Duodenal mucosa (tissue), 2 donors: ENCODE data around the gene TEX48.

ENCODE experiments used
- H3K27ac ChIP-seq: one replicate; pipeline ENCODE4 v1.7.0; 2013; ENCODE audit warnings: low read depth, low read length
- H3K27me3 ChIP-seq, 2 donors: one replicate each; pipeline ENCODE4 v1.7.0; 2013; ENCODE audit warnings: low read length in 2 of 2, control low read depth in 1 of 2; ENCODE audit not compliant: insufficient read depth in 2 of 2, control insufficient read depth in 1 of 2
- H3K36me3 ChIP-seq, 2 donors: one replicate each; pipeline ENCODE4 v1.7.0; 2013; ENCODE audit warnings: low read length in 2 of 2, control low read depth in 1 of 2; ENCODE audit not compliant: insufficient read depth in 2 of 2, control insufficient read depth in 1 of 2
- H3K4me1 ChIP-seq, 2 donors: one replicate each; pipeline ENCODE4 v1.7.0; 2013; ENCODE audit warnings: low read length in 2 of 2, control low read depth in 1 of 2; ENCODE audit not compliant: insufficient read depth in 2 of 2, control insufficient read depth in 1 of 2
- H3K4me3 ChIP-seq, 2 donors: one replicate each; pipeline ENCODE4 v1.7.0; 2013; ENCODE audit warnings: low read length in 2 of 2, low read depth in 1 of 2
- H3K9ac ChIP-seq, 2 donors: one replicate each; pipeline ENCODE4 v1.7.0; 2013; ENCODE audit warnings: low read length in 2 of 2, low read depth in 1 of 2
- H3K9me3 ChIP-seq, 2 donors: one replicate each; pipeline ENCODE4 v1.7.0; 2013; ENCODE audit warnings: low read length in 2 of 2, control low read depth in 1 of 2; ENCODE audit not compliant: control insufficient read depth in 1 of 2

TEX48 gene

DNA sequence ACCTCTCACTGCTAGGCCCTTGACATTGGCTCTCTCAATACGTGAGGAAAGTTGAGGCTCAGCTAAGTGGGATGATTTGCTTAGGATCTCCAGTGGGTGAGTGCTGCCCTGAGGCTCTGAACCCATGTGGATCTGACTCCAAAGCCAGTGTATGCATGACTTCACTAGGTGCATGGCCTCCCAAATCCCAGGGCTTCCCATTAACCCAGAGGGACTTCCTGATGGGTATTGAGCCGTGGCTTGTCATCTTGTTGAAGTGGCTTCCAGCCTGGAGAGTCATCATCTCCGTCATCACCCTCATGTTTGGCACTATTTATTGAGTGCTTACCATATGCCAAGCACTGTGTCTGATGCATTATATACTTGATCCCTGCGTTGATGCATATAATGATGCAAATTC, 37.3 kb upstream of the TEX48 start:
- Histone ChIP-seq H3K4me1 (no peaks in the 10 kb centered on the region), H3K9me3 (no peaks in the 10 kb centered on the region), H3K27me3 (peaks cover 0 to 3% of the 10 kb centered on the region in 2 donors), H3K9ac (no peak overlapping the region), H3K4me3 (no peak overlapping the region), H3K36me3 (no peaks in the 10 kb centered on the region), H3K27ac (no peak overlapping the region)

DNA sequence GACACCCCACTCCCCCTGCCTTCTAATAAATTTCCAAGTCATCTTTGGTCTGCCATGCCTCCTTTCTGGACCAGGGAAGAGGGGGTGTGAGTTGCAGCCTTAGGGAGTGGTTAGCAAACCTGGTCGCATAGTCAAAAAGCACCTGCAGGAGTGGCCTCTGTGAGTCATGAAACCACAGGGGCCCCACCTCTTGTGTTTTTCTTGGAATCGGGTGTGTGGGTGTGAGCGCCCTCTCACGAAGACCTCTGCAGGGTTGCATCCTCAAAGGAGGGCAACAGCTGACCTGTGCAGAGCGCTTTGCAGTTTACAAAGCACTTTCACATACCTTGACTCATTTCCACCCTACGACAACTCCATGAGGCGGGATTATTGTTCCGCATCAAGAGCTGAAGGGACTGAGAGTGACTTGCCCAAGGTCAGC, 36.8 kb upstream of the TEX48 start:
- H3K27ac ChIP-seq, result no peak overlapping the region

DNA sequence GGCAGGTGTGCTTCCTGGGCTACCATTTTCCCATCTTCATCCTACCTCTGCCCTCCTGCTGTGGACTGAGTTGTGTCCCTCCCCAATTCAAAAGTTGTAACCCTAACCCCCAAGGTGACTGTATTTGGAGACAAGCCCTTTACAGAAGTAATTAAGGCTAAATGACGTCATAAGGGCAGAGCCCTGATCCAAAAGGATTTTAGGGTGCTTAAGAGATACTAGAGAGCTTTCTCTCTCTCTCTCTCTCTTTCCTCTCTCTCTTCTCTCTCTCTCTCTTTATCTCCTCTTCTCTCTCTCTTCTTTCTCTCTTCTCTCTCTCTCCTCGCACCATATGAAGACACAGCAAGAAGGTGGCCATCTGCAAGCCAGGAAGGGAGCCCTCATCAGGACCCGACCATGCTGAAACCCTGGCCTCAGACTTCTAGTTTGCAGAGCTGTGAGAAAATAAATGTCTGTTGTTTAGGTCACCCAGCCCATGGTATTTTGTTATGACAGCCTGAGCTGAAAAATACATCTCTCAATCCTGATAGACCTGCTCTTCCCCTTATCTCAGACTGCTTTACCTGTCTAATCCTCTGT, 36.0 kb upstream of the TEX48 start:
- H3K4me3 ChIP-seq, result no peak overlapping the region
- H3K27ac ChIP-seq, result no peak overlapping the region
- no peaks in the 10 kb centered on the region for H3K9me3 ChIP-seq

More for the DNA sequence above, 36.8 kb upstream of the TEX48 start:
- Histone ChIP-seq H3K9ac (no peak overlapping the region), H3K36me3 (no peaks in the 10 kb centered on the region), H3K4me1 (no peaks in the 10 kb centered on the region), H3K9me3 (no peaks in the 10 kb centered on the region), H3K27me3 (peaks cover 0 to 3% of the 10 kb centered on the region in 2 donors), H3K4me3 (no peak overlapping the region)

DNA sequence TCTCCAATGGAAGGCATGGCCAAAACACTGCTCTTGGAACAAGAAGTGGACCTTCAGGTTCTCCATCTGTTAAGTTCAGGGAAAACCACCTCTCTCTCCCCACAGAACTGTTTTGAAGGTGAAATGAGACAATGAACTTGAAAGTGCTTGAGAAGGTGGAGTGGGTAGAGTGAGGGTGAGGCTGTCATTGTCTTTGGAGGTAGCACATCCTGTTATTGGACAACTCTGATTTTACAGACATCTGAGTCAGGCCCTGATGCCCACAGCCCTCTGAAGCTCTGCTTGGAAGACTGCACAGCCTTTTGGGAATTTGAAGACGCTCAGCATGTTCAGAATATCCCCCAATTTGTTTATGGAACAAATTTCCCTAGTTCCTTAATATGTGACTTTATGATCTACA, 27.6 kb upstream of the TEX48 start:
- no peaks in the 10 kb centered on the region for H3K27me3 ChIP-seq
- H3K36me3 ChIP-seq, result no peaks in the 10 kb centered on the region
- H3K27ac ChIP-seq, result no peak overlapping the region
- H3K4me1 ChIP-seq, result no peaks in the 10 kb centered on the region
- no peaks in the 10 kb centered on the region for H3K9me3 ChIP-seq
- no peak overlapping the region for H3K4me3 ChIP-seq
- no peak overlapping the region for H3K9ac ChIP-seq

More for the DNA sequence above, 36.0 kb upstream of the TEX48 start:
- no peak overlapping the region for H3K9ac ChIP-seq
- H3K36me3 ChIP-seq, result no peaks in the 10 kb centered on the region
- peaks cover 0 to 3% of the 10 kb centered on the region in 2 donors for H3K27me3 ChIP-seq
- H3K4me1 ChIP-seq, result no peaks in the 10 kb centered on the region

DNA sequence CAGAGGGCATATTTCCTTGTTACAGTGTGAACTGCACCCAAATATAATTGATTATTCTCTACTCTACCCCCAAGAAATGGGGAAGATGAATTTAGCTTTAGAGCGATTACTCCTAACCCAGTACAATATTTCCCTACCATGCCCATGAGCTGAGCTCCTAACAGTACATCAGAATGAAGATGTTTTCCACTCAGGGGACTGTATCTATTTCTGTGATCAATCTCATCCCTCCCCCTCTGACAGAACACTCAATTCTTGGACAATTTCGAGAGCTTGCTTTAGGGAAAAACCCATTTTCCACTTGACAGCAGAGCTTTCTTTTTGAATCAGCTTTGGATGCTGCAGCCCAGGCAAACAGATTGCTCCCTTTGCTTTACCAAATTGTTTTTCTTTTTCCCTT, 24.7 kb upstream of the TEX48 start:
- Histone ChIP-seq H3K9ac (no peak overlapping the region), H3K27me3 (no peaks in the 10 kb centered on the region), H3K4me1 (no peaks in the 10 kb centered on the region), H3K9me3 (no peaks in the 10 kb centered on the region), H3K36me3 (no peaks in the 10 kb centered on the region), H3K27ac (no peak overlapping the region), H3K4me3 (no peak overlapping the region)

DNA sequence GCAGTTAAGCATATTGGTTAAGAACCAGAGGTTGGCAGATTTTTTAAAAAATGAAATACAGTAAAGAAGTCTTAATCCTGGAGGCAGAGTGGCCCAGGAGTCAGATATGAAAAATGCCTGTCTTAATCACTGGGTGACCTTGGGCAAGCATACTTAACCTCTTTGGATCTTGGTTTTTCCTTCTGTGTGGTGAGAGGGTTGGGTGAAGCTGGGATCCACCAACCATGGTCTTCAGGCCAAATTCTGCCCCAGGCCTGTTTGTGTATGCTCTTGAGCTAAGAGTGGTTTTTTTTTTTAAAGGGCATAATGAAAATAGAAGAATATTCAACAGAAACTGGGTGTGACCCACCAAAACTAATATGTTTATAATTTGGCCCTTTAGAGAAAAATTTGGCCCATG, 20.0 kb upstream of the TEX48 start:
- H3K27me3 ChIP-seq, result peaks cover 0 to 3% of the 10 kb centered on the region in 2 donors
- H3K27ac ChIP-seq, result no peak overlapping the region
- H3K9ac ChIP-seq, result no peak overlapping the region
- no peak overlapping the region for H3K4me3 ChIP-seq
- H3K9me3 ChIP-seq, result no peaks in the 10 kb centered on the region
- no peaks in the 10 kb centered on the region for H3K4me1 ChIP-seq
- no peaks in the 10 kb centered on the region for H3K36me3 ChIP-seq

DNA sequence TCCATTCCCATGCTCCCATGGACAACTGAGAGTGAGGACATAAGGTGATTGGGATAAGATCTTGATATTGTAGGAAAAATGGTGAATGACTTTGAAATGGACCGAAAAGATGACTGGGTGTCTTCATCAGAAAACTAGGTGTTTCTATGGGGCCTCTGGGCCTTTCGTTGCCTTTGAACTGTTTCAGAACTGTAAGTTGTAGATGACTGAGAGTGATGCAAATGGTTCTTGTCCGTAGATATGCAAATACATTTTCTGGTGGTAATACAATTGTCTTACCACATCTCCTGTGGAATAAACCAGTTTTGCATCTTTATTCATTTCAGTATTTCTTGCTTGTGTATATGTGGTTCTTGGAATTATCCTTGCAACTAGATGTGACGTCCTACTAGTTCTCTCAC, 16.0 kb upstream of the TEX48 start:
- Histone ChIP-seq H3K36me3 (no peaks in the 10 kb centered on the region), H3K27ac (no peak overlapping the region), H3K4me1 (peaks cover 0 to 10% of the 10 kb centered on the region in 2 donors), H3K9me3 (no peaks in the 10 kb centered on the region), H3K27me3 (peaks cover 0 to 3% of the 10 kb centered on the region in 2 donors), H3K9ac (no peak overlapping the region), H3K4me3 (no peak overlapping the region)

DNA sequence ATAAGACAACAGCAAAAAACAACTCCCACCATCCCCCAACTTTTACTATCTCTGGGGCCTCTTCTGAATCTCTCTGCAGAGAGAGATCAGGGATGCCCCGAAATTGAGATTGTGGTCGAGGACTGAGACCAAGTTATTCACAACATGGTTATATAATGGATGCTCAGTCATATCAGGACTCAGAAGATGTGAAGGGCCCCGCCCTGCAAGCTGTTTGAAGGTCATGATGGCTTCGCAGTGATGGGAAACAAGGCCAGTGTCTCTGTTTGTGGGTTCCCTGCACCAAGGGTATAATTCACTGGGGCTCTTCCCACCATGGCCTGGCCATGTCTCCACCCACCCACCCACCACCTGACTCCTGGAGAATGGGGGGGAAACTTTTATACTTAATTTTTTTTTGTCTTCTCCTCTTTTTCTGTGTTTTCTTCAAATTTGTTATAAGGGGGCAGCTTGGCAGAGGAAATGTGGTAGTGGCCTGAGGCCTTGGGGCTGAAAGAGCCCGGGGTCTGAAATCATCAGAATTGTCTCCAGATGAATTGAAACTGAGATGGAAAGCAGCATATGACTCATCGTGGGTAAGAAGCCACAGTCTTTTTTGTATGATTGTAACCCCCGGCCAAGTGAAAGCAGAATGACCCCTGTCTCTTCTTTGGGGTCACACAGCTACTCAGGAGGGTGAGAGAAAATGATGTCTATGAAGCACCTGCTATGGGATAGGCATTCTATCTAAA, 15.0 kb upstream of the TEX48 start:
- Histone ChIP-seq H3K4me1 (peaks cover 0 to 10% of the 10 kb centered on the region in 2 donors), H3K4me3 (no peak overlapping the region), H3K9me3 (no peaks in the 10 kb centered on the region), H3K27me3 (peaks cover 0 to 3% of the 10 kb centered on the region in 2 donors), H3K9ac (no peak overlapping the region), H3K36me3 (no peaks in the 10 kb centered on the region), H3K27ac (no peak overlapping the region)

DNA sequence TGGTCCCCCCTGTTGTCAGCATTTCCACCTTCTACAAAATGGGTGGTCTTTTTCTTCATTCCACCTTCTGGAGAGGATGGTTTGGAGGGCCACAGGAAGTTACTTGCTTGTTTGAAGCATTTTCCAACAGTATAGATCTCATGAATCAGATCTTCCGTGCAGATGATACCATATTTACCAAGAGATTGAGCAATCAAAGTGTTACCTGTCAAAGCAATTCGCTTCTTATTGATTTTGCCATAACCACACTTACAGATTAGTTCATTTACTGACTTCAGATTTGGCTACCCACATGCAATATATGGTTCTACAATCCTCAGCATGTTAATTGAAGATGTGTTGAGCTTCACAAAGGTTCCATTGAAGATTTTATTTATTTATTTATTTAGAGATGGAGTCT, 14.0 kb upstream of the TEX48 start:
- no peak overlapping the region for H3K9ac ChIP-seq
- peaks cover 0 to under 1% of the 10 kb centered on the region in 2 donors for H3K27me3 ChIP-seq
- H3K9me3 ChIP-seq, result no peaks in the 10 kb centered on the region
- H3K36me3 ChIP-seq, result no peaks in the 10 kb centered on the region
- H3K27ac ChIP-seq, result no peak overlapping the region
- H3K4me3 ChIP-seq, result no peak overlapping the region
- peaks cover 0 to 10% of the 10 kb centered on the region in 2 donors for H3K4me1 ChIP-seq

DNA sequence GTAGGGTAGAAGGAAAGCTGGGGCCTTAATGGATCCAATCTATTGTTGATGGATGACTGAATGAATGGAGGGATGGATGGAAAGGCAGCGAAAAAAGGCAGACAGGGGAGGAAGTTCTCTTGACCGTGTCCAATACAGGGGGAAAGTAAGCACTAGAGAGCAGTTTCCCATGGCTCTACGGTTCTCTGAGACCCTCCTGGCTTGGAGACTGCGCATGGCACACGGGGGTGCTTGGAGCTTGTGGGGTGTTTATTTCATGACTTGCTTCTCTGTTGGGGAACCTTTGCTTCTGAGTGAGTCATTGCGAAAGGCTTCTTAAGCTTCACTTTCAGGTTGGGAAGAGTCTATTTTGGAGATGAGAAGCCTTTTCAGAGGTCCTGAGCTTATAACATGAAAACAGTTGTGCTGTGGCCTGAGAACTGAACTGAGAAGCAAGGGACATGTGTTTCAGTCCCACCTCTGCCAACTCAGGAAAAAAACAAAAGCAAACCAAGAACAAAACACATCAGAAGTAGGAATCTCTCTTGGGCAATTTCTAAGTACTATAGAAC, 12.8 kb upstream of the TEX48 start:
- peaks cover 0 to 10% of the 10 kb centered on the region in 2 donors for H3K4me1 ChIP-seq
- H3K27me3 ChIP-seq, result no peaks in the 10 kb centered on the region
- H3K9me3 ChIP-seq, result no peaks in the 10 kb centered on the region
- H3K4me3 ChIP-seq, result no peak overlapping the region
- H3K27ac ChIP-seq, result no peak overlapping the region
- H3K36me3 ChIP-seq, result no peaks in the 10 kb centered on the region
- no peak overlapping the region for H3K9ac ChIP-seq
